Right atrium auricular region (tissue), 2 donors: ENCODE data around the gene MFAP4. TPM values are rescaled to one million over a fixed set of nuclear protein-coding genes. Genes with fewer than 3 reads are reported as not detected.
A peak's percentile ranks its signal among the peaks of the same experiment; 100 is the strongest.

Experiments
- DNase-seq: peaks from one replicate; pipeline ENCODE4 v3.0.0-alpha.2; 2019; ENCODE audit warnings: low spot score
- H3K27ac ChIP-seq, 2 donors: fragments of 200-600 bp; sonication (generic); 1 replicate in 1 of 2; 2 replicates in 1 of 2; pipeline ENCODE4 v1.5.1; 2016 to 2019
- H3K27me3 ChIP-seq, 2 donors: fragments of 200-600 bp; sonication (generic); one replicate each; pipeline versions ENCODE4 v1.5.1 to v1.6.0; 2017 to 2019
- H3K36me3 ChIP-seq: fragments of 200-600 bp; sonication (generic); one replicate; pipeline ENCODE4 v1.5.1; 2016
- H3K4me1 ChIP-seq, 2 donors: fragments of 200-600 bp; sonication (generic); one replicate each; pipeline versions ENCODE4 v1.5.1 to v1.6.0; 2017 to 2019
- H3K4me3 ChIP-seq, 2 donors: fragments of 200-600 bp; sonication (generic); 1 replicate in 1 of 2; 2 replicates in 1 of 2; pipeline ENCODE4 v1.5.1; 2017 to 2019; ENCODE audit warnings: mild to moderate bottlenecking in 1 of 2, moderate library complexity in 1 of 2
- H3K9me3 ChIP-seq, 2 donors: fragments of 200-600 bp; sonication (generic); one replicate each; pipeline ENCODE4 v1.5.1; 2019
- CTCF ChIP-seq, 2 donors: fragments of 200-600 bp; sonication (generic); IDR thresholded peaks; one replicate each; pipeline ENCODE4 v1.5.1; 2019; ENCODE audit warnings: antibody characterized with exemption in 2 of 2
- total RNA-seq, 2 donors: library from RNA; depleted of rRNA; stranded (reverse); fragments of >200 nt; gene quantifications; one replicate each; pipeline ENCODE4 v1.1.0, GENCODE V29; 2016

MFAP4 gene
- total RNA-seq, 2 donors from 2014 or later, result 78.5 to 104 TPM

DNA sequence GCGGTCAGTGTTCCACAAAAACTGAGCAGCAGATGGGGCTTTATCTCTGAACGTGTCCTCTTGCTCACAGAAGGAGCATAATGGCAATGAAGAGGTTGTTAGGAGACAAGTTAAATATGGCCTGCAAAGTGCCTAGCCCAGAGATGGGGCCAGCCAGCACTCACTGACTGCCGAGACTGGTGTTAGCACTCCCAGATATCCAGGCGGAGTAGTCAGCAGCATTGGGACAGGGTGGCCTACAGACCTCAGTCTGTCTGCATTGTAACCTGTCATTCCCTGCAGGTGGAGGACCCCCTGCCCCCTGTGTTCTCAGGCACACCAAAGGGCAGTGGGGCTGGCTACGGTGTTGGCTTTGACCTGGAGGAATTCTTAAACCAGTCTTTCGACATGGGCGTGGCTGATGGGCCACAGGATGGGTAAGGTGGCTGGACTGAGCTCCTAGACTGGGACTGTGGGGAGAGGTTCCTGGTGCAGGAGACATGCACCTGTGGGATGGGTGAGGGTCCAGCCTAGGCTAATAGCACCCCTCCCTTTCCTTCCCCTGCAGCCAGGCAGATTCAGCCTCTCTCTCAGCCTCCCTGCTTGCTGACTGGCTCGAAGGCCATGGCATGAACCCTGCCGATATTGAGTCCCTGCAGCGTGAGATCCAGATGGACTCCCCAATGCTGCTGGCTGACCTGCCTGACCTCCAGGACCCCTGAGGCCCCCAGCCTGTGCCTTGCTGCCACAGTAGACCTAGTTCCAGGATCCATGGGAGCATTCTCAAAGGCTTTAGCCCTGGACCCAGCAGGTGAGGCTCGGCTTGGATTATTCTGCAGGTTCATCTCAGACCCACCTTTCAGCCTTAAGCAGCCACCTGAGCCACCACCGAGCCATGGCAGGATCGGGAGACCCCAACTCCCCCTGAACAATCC is 4.2 kb downstream of the MFAP4 start:
- Histone ChIP-seq H3K27me3 (no peaks in the 10 kb centered on the region), H3K9me3 (no peaks in the 10 kb centered on the region), H3K4me1 (peaks cover 0 to 54% of the 10 kb centered on the region in 2 donors), H3K4me3 (no peak overlapping the region), H3K36me3 (peaks cover 46% of the 10 kb centered on the region), H3K27ac (peak overlapping the region; percentile 15 to 98)
- TF ChIP-seq CTCF (IDR thresholded peaks at IDR 0.05), result no peak
- no peak for DNase-seq

DNA sequence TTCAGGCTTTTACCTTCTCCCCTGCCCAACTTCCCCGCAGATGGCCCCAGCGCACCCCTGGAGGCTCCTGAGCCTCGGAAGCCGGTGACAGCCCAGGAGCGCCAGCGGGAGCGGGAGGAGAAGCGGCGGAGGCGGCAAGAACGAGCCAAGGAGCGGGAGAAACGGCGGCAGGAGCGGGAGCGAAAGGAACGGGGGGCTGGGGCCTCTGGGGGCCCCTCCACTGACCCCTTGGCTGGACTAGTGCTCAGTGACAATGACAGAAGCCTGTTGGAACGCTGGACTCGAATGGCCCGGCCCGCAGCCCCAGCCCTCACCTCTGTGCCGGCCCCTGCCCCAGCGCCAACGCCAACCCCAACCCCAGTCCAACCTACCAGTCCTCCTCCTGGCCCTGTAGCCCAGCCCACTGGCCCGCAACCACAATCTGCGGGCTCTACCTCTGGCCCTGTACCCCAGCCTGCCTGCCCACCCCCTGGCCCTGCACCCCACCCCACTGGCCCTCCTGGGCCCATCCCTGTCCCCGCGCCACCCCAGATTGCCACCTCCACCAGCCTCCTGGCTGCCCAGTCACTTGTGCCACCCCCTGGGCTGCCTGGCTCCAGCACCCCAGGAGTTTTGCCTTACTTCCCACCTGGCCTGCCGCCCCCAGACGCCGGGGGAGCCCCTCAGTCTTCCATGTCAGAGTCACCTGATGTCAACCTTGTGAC is 5.1 kb downstream of the MFAP4 start:
- H3K9me3 ChIP-seq, result no peaks in the 10 kb centered on the region
- no peak for TF ChIP-seq CTCF (IDR thresholded peaks at IDR 0.05)
- H3K36me3 ChIP-seq, result peaks cover 46% of the 10 kb centered on the region
- H3K4me1 ChIP-seq, result peaks cover 0 to 49% of the 10 kb centered on the region in 2 donors
- peak overlapping the region in 1 of 2 donors; percentile 15 for H3K27ac ChIP-seq
- no peak overlapping the region for H3K4me3 ChIP-seq
- H3K27me3 ChIP-seq, result no peaks in the 10 kb centered on the region
- no peak for DNase-seq

- no peak for DNase-seq
- no peaks in the 10 kb centered on the region for H3K27me3 ChIP-seq
- H3K36me3 ChIP-seq, result peaks cover 46% of the 10 kb centered on the region
- no peak overlapping the region for H3K27ac ChIP-seq
- no peak overlapping the region for H3K4me3 ChIP-seq
- H3K9me3 ChIP-seq, result no peaks in the 10 kb centered on the region
- peaks cover 0 to 46% of the 10 kb centered on the region in 2 donors for H3K4me1 ChIP-seq
- no peak for TF ChIP-seq CTCF (IDR thresholded peaks at IDR 0.05)
Observed at GRCh38 chr17:19381361-19381740, 5.6 kb downstream of the MFAP4 start.

DNA sequence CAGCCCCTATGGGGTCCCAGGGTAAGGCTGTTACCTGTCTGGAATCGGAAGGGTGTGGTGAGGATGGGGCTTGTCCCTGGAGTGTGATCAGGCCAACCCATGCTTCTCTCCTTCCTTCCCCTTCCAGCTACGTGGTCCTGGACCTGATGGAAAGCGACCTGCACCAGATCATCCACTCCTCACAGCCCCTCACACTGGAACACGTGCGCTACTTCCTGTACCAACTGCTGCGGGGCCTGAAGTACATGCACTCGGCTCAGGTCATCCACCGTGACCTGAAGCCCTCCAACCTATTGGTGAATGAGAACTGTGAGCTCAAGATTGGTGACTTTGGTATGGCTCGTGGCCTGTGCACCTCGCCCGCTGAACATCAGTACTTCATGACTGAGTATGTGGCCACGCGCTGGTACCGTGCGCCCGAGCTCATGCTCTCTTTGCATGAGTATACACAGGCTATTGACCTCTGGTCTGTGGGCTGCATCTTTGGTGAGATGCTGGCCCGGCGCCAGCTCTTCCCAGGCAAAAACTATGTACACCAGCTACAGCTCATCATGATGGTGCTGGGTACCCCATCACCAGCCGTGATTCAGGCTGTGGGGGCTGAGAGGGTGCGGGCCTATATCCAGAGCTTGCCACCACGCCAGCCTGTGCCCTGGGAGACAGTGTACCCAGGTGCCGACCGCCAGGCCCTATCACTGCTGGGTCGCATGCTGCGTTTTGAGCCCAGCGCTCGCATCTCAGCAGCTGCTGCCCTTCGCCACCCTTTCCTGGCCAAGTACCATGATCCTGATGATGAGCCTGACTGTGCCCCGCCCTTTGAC is 6.3 kb downstream of the MFAP4 start:
- peaks cover 46% of the 10 kb centered on the region for H3K36me3 ChIP-seq
- no peak for TF ChIP-seq CTCF (IDR thresholded peaks at IDR 0.05)
- H3K27ac ChIP-seq, result no peak overlapping the region

GRCh38 chr17:19379361-19380065 is 7.5 kb downstream of the MFAP4 start:
- no peaks in the 10 kb centered on the region for H3K27me3 ChIP-seq
- H3K27ac ChIP-seq, result peak overlapping the region; percentile 95
- TF ChIP-seq CTCF (IDR thresholded peaks at IDR 0.05), result no peak
- DNase-seq, result no peak
- H3K9me3 ChIP-seq, result no peaks in the 10 kb centered on the region
- peak overlapping the region; percentile 91 to 98 for H3K4me3 ChIP-seq
- H3K4me1 ChIP-seq, result peaks cover 0 to 29% of the 10 kb centered on the region in 2 donors
- peaks cover 46% of the 10 kb centered on the region for H3K36me3 ChIP-seq

More for the DNA sequence above, 6.3 kb downstream of the MFAP4 start:
- Histone ChIP-seq H3K4me3 (no peak overlapping the region), H3K9me3 (no peaks in the 10 kb centered on the region), H3K4me1 (peaks cover 0 to 41% of the 10 kb centered on the region in 2 donors), H3K27me3 (no peaks in the 10 kb centered on the region)
- no peak for DNase-seq
